ENCODE measurements around the gene CRHR1. TPM values are rescaled to one million over a fixed set of nuclear protein-coding genes. Genes with fewer than 3 reads are reported as not detected.

The CRHR1 gene
- polyA plus RNA-seq, 1 donor: 0.62 TPM

DNA sequence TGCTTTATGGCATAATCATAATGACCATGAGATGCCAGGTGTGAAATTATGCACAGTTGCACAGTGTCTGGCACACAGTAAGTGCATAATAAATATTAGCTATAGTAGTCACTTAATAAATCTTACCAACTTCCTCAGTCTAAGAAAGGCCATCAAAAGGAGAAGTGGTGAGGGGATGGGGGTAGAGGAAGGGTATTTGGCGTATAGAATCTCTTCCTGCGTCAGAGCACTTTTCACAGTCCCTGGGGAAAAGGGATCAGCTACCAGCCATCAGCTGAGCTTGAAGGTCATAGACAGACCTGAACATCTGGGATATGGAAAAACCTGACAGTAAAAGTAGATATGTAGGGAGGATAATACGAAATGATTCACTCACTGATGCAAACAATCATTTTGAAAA is 5.8 kb downstream of the CRHR1 start:
- no peak for DNase-seq (ENCODE audit: low read depth)

DNA sequence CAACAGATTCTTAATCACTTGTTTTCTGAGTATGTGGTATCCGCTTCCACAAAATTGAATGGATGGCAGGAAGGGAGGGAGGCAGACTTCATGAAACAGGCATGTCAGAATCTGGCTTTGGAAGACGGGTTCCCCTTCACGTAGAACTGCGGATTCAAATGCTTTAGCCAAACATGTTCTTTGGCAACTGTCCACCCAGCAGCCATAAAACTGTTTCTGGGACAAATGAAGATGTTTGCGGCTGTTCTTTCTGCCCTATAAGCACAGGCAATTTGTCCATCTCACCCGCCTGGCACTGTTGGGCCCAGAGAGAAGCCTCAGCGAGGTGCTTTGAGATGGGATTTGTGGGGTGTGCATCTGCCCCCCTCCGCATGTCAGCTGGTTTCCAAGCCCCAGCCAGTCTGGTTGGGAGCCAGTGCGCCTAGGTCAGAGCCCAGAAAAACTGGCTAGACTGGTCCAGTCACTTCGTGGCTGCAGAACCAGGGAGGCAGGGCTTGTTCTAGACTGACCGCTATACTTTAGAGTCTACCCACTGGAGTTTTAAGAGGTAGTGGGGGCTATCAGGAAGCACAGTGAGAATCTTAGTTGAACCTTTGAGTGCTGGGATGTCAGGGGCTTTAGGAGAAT is 6.3 kb downstream of the CRHR1 start:
- DNase-seq (ENCODE audit: low read depth): no peak

DNA sequence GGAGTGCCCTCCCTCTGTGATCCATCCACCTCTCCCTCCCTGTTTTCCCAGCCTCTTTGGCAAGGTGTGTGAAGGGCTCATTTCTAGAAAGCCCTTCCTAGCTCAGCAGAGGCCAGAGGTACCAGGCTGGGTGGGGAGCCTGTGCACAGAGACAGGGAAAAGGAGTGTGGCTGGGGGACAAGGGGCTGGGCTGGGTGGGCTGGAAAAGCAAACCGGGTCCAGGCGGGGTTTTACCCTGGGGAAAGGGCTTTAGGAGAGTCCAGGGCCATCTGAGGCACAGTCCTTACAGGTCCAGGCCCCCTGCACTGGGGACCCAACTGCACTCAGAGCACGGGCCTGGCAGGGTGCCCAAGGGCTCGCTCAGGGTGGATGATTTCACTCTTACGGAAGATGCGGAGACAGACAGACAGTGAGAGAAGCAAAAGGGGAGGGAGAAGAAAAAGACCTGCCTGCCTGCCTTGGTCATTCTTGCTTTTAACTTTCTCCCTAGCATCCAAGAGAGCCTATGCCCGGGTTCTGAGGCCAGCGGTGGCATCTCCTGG is 7.0 kb downstream of the CRHR1 start:
- no peak for DNase-seq (ENCODE audit: low read depth)

DNA sequence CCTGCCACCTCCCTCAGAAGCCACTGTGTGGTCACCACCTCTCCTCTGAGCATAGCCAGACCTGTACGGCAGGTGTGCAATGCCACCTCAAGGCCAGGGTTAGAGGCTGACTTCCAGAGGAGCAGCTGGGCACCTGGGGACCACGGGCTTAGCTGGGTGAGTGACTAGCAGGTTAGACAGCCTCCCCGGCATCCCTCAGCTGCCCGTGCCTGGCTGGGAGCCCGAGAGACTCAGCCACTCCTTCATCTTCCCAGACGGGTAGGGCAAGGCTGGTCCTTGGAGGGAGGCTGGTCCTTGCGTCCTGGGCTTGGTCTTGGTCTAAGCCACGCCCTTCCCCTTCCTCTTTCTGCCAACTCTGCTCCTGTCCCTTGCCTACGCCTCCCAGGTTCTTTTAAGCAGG is 7.8 kb downstream of the CRHR1 start:
- DNase-seq (ENCODE audit: low read depth): no peak

DNA sequence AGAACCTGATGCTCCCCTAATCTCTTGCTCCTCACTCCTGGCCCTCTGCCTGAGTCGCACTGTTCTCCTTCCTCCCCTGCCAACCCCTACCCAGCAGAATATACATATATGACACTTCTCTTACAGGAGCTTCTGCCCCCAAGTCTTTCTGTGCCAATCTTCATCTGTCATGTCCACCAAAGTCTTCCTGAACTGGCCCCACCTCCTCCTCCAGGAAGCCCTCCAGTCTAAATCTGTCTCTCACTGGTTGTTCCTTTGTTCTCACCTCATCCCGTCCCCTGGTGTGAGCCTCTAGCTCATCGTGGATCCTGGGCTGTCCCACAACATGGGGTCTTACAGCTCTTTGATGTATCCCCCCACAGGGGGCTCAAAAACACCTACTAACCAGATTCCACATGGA is 8.3 kb downstream of the CRHR1 start:
- no peak for DNase-seq (ENCODE audit: low read depth)

DNA sequence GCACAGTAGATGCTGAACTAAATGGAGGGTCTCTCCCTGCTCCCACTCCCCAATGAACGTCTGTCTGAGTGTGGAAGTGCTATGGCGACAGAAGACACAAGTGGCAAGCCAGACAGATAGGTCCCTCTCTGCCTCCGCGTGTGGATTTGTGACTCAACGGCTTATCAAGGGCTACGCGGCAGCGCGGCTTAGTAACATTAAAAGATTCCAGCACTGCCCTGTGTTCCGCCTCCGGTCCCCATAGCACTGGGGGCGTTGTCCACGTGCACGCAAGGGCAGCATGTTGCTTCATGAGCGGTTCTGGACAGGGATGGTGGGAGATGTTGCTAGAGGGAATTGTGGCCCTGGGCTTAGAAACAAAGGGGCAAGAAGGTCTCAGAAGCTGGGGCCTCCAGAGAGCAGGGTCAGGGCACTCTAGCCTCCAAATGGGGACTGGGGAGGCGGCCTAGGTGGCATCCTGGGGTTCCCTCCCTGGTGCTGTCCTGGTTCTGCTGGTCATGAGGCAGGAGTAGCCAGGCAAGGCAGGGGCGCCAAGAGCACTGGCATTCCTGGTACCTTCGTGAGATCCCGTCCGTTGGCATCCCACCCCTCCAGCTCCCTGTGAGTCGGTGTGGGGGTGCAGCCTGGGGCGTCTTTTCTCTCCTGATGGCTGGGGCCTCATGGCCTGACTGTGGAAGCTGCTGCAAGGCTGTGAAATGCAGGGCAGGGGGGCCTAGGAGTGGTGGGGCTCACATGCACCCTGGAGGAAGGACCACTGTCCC is 9.1 kb downstream of the CRHR1 start:
- DNase-seq (ENCODE audit: low read depth): no peak

DNA sequence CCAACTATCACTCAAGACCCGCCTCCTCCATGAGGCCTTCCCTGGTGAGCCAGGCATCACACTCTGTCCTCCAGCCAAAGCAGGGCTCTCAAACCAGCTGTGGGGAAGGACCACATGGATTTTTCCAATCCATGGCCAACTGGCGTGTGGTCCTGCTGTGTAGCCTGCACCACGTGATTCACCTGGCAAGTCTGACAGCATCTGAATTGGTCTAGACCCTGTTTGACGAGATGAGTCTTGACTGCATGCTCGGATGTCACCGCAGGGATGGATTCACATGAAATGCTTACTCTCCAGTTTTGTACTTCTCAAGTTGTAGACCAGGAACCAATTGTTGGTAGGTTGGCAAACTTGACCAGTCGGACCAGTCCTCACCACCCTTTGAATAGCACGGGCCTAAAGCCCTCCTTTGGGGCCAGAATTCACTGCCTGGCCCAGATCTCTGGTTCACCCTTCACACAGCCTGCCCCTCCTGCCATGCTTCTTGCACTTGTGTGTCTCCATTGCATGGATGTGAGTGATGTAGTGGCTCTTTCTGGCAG is 9.9 kb downstream of the CRHR1 start:
- DNase-seq (ENCODE audit: low read depth): no peak

DNA sequence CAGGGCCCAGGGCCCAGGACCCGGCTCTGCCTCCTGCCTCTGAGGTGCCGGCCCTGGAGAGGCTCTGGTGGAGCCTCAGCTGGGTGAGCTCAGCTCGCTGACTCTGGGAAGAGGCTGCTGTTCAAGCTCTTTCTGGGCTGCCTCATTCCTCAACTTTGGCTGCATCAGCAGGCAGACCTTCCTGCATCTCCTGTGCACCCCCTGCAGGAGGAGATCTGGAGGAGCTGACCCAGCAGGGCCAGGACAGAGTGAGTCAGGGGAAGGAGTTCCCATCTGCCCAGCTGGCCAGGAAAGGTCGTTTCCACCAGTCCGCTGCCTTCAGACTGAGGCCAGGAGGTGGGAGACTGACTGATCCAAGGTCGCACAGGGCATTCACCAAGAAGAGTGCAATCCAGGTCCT is 10.7 kb downstream of the CRHR1 start:
- DNase-seq (ENCODE audit: low read depth): no peak

DNA sequence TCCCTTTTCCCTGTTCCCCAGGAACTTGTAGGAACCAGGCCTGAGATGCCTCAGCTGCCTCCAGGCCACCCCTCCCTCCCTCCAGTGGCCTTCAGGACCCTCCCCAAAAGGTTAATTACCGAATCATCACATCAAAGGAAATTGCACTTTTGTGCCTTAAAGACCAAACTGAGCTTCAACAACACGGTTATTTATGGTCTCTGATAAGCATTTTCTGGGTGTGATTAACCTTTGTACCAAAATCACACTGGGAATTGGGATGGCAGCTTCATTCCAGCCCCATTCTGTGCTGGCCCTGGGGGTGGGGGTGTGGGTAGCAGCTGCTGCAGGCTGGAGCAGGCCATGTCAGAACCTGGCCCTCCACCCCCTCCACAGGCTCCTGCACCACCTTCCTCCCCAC is 16.7 kb downstream of the CRHR1 start:
- DNase-seq (ENCODE audit: low read depth): no peak

DNA sequence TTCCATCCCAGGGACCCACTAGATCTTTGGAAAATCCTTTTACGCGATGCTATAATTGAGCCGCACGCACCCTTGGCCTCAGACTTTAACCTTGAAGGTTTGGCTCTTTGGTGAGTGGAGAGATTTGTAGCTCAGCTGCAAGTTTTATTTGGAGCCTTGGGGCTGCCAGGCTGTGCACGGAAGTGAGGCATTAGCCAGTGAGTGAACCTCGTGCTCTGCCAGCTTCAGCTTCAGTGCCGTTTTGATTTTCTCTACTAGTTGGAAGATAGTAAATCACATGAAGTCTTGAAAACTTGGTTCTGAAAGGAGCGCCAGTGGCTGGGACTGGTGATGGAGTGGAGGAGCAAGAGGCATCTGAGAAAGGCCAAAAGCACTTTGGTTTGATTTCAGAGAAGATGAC is 17.3 kb downstream of the CRHR1 start:
- DNase-seq (ENCODE audit: low read depth): no peak

DNA sequence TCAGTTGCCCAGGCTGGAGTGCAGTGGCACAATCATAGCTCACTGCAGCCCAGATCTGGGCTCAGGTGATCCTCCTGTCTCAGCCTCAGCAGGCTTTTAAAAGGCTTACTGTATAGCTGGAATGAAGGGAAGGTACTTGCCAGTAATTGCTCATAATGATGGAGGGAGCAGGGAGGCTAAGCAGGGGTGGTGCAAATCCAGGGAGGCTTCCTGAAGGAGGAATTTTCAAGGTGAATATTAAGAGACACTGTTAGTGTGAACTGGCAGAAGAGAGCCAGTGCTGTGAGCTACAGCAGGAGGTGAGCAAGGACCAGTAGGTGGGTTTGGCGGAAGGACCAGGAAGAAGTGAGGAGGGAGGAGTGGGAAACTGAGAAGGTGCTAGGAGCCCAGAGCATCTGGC is 24.7 kb downstream of the CRHR1 start:
- DNase-seq (ENCODE audit: low read depth): no peak

DNA sequence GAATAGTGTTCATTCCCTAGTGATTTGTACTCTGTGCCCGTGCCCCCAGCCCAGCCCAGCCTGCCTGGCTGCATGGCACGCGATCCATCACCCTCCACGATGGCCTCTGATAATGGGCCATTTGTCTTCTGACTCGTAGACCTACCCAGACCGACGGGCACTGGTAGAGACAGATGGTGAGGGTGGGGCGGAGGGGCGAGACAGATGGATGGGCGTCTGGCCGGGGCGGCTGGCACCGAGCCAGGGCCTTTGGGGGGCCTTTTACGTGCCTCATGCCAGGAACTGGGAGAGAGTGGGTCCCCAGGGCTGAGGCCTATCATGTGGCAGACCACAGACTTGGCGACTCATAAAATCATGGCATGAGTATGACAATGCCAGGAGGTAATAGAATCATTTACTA is 25.4 kb downstream of the CRHR1 start:
- no peak for DNase-seq (ENCODE audit: low read depth)

DNA sequence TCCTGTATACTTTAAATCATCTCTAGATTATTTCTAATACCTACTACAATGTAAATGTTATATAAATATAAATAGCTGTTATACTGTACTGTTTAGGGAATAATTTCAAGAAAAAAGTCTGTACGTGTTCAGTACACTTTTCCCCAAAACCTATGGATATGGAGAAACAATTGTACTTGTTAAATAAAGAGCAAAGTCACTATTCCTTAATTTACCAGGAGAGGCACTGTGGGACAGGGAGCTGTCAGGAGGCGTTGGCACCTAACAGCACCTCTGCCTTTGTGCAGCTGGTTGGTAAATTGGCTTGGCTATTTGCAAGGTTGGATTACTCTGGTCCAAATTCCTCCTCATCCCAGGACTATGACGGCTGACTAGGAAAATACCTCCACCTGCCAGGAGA is 28.0 kb downstream of the CRHR1 start:
- DNase-seq (ENCODE audit: low read depth): no peak

DNA sequence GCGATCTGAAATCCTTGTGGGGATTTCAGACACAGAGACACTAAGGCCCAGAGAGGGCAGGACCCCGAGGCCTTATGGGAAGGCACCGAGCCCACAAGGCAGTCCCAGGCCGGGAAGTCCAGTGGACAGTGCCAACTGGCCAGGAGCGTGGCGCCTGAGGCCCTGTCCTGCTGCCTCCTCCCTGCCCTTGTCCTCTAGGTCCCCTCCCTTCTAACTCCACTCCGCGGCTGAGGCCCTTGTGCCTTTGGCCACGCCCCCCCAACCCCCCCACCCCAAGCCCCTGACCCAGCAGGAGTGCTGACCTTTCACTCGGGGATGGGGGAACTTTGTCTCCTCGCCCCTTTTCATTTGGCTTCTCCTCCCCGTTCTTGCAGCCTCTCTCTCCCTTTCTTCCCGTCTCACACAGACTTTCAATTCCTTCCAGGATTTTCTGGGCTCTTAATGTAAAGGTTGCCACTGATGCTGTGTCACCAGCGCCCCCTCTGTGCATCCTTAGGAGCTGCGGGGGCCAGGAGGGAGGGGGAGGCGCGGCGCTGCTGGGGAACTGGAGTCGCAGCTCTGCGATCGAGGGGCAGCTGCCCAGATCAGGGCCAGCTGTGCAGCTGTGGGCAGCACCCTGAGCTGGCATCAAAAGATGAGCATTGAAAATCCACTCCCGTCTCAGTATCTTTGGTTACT is 29.1 kb downstream of the CRHR1 start:
- DNase-seq (ENCODE audit: low read depth): no peak

DNA sequence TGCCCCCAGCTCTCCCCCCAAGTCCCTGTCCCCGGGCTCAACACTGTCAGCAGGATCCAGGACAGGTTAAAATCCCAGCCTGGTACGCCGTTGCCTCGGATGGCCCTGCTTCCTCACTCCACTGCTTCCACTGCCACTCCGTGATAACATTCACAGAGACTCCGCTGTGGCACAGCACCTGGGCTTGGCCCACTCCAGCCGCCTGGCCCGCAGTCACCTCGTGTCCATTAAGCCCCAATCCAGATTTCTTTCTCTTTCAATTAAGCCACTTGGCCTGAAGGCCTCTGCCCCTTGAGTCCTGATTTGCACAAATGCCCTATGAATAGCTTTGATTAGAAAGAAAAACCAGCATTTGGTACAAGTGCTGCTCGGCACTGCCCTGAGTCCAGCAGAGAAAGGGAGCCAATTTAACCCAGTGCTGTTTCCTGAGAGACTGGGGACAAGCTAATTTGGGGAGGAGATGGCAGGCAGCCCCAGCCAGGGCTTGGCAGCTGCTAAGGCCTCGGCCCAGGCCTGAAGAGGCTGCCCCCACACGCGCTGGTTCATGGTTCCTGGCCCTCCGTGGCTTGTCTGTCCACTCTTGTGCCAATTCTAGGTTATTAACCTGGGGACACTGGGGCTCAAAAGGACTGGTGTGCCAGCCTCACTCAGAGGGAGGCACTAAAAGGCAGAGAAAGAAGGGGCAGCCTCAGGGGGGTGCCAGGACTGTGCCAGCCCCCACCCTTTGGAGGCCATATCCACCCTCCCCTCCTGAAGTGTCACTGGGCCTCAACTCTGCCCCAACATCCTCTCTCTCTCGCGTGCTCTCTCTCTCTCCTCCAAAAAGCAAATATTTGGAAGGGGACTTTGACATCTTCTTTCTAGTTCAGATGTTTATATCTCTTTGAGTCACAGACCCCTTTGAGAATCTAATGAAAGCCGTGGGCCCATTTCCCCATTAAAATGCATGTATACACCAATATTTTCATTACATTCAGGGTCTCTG is 30.8 kb downstream of the CRHR1 start:
- DNase-seq (ENCODE audit: low read depth): no peak

DNA sequence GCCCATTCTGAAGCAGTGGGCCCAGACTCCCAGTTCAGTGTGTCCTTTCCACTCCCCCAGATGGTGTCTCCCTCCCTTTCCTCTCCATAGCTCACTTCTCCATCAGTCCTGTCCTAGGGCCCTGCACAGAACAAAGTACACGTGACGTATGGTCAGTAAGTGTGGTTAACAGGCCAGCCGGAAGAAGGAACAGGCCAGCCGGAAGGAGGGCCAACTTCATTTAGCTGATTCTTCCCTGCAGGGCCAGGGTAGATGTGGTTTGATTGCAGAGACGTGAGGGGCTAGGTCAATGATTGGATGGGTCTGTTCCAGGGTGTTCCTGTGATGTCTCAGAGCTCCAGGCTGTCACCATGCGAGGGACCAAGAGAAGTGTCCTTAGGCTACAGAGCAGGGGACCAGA is 31.6 kb downstream of the CRHR1 start:
- no peak for DNase-seq (ENCODE audit: low read depth)

DNA sequence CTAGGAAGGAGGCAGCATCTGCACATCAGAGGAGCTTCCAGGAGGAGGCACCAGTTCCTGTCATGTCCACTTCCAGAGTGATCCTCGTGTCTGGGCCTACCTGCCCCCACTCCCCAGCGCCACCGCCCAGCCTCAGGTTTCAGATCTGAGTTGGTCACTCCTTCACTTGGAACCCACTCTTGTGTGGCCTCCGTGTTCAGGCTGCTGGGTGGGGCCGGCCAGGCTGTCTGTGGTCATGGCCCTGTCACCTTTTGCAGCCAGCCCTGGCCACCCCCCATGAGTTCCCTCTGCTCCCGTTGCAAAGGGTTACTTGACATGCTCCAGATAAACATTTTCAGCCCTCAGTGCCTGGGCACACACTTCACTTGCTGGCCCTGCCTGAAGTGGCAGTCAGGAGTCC is 33.9 kb downstream of the CRHR1 start:
- DNase-seq (ENCODE audit: low read depth): no peak

DNA sequence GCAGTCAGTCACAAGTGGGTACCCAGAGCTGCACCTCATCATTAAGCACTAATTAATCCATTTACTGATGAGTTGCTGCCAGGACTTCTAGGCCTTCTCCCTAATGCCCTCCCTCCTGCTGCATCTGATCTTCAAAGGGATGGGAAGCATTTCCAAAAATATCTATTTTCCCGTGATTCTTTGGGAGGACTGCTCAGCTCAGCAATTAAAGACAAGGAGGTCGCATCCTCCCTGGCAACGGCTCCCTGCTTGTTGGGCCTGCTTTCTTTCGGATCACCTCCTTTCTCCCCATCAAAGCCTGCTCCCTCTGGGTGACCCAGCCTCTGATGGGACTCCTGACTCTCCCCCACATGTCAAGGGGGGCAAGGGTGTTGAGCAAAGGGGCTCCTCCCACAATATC is 34.6 kb downstream of the CRHR1 start:
- no peak for DNase-seq (ENCODE audit: low read depth)

DNA sequence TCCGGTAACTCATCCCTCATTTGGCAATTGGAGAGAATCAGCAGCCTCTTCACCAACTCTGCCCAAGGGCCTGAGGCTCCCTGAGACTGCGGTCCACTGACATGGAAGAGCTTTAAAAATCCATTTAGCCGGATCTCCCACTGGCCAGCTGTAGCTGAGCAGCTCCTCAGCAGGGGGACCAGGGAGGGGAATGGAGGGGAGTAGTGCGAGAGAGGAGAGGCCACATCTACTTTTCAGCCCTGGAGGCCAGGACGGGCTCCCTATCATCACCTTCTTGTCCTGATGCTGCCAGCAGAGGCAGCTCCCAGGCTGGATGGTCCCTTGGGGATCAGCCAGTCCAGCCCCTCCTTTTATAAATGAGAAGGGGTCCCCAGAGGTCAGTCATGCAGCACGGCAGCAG is 35.5 kb downstream of the CRHR1 start:
- DNase-seq (ENCODE audit: low read depth): no peak

DNA sequence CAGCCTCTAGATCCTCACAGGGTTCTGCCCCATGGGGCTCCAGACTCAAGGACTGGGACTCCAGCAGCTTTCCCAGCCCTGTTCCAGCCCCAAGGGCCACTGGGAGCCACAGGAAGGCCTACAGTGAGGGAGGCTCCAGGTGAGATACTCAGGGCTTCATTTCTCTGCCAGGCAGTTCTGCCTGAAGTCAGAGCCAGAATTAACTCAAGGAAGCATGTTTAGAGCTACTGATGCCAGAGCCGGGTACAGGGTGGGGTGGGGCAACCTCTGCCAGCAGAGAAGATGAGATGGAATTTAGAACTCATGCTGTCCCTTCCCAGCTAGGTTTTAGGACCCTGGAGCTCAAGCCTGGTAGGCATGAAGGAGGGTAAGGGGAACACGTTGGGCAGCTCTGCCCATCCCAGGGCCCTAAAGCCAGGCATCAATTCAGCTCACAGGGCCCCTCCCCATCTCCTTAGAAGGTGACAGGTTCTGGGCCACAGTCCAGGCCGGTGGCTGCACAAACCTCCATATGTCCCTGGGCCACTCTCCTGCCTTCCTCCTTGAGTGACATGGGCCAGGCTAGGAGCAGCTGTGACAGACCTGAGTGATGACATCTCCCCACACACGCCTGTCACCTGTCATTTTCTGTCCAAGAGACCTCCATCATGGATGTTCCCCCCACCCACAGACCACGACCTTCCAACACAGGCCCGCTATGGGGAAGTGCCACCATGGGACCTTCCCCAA is 36.1 kb downstream of the CRHR1 start:
- DNase-seq (ENCODE audit: low read depth): no peak

DNA sequence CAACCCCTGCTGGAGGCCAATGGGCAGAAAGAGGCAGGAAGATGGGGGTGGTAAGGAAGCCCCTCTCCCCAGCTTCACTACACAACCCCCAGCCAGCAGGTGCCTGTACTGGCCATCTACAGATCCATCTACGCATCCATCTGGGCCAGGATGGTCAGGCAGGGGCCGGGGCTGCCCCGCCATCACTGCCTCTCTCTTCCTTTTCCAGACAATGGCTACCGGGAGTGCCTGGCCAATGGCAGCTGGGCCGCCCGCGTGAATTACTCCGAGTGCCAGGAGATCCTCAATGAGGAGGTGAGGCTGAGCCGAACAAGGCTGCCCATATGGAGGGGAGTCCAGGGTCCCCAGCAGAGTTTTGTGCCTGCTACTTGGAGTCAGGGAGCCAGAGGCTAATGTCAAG is 37.0 kb downstream of the CRHR1 start:
- DNase-seq (ENCODE audit: low read depth): no peak
